Parathyroid adenoma (tissue), 2 donors: ENCODE data around the gene RAB20.

Source experiments
- H2AFZ ChIP-seq: fragments of 300-600 bp; sonication (generic); one replicate; pipeline ENCODE4 v1.7.0; 2017; ENCODE audit warnings: antibody characterized with exemption, mild to moderate bottlenecking
- H3K27ac ChIP-seq: fragments of 300-600 bp; sonication (generic); one replicate; pipeline ENCODE4 v1.7.0; 2017
- H3K27me3 ChIP-seq: fragments of 300-600 bp; sonication (generic); one replicate; pipeline ENCODE4 v1.7.0; 2017; ENCODE audit warnings: low read length; ENCODE audit not compliant: control insufficient read depth, insufficient read depth
- H3K36me3 ChIP-seq: fragments of 300-600 bp; sonication (generic); one replicate; pipeline ENCODE4 v1.7.0; 2017; ENCODE audit warnings: low read length; ENCODE audit not compliant: control insufficient read depth, insufficient read depth
- H3K4me1 ChIP-seq: fragments of 300-600 bp; sonication (generic); one replicate; pipeline ENCODE4 v1.7.0; 2017; ENCODE audit warnings: control low read depth
- H3K4me2 ChIP-seq: fragments of 300-600 bp; sonication (generic); one replicate; pipeline ENCODE4 v1.7.0; 2017; ENCODE audit warnings: low read length
- H3K4me3 ChIP-seq: fragments of 300-600 bp; sonication (generic); one replicate; pipeline ENCODE4 v1.7.0; 2017; ENCODE audit warnings: low read depth, low read length
- H3K79me2 ChIP-seq: fragments of 300-600 bp; sonication (generic); one replicate; pipeline ENCODE4 v1.7.0; 2017; ENCODE audit warnings: control low read depth
- H3K9ac ChIP-seq: fragments of 300-600 bp; sonication (generic); one replicate; pipeline ENCODE4 v1.7.0; 2017; ENCODE audit warnings: mild to moderate bottlenecking
- H3K9me3 ChIP-seq: fragments of 300-600 bp; sonication (generic); one replicate; pipeline ENCODE4 v1.7.0; 2017; ENCODE audit warnings: low read length; ENCODE audit not compliant: control insufficient read depth
- TF ChIP-seq, protein P1 (sequence below): fragments of 300-600 bp; sonication (generic); IDR thresholded peaks from one replicate; pipeline ENCODE4 v1.7.0; 2017; ENCODE audit warnings: antibody characterized with exemption, mild to moderate bottlenecking
- donor health status: primary hyperparathyroidism.

The RAB20 gene

DNA sequence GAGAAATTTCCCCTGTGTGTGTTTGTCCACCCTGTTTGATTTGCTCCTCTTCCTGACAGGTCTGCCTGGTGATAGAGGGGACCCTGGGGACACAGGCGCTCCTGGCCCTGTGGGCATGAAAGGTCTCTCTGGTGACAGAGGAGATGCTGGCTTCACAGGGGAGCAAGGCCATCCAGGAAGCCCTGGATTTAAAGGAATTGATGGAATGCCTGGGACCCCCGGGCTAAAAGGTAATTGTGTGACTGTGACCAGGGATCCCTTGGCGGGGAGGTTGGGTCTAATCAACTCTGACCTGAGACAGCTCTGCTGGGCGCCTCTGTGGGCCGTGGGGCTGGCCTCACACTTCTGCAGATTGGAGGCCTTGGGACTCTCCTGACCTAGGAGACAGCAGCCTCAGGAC, 81.4 kb downstream of the RAB20 start:
- Histone ChIP-seq H3K36me3 (no peaks in the 10 kb centered on the region), H3K27me3 (no peaks in the 10 kb centered on the region), H3K9ac (no peak overlapping the region), H3K79me2 (no peaks in the 10 kb centered on the region), H3K9me3 (no peaks in the 10 kb centered on the region), H3K4me2 (no peak overlapping the region), H3K4me1 (no peaks in the 10 kb centered on the region), H2AFZ (no peak overlapping the region), H3K27ac (no peak overlapping the region), H3K4me3 (no peak overlapping the region)
- TF ChIP-seq, protein P1, sequence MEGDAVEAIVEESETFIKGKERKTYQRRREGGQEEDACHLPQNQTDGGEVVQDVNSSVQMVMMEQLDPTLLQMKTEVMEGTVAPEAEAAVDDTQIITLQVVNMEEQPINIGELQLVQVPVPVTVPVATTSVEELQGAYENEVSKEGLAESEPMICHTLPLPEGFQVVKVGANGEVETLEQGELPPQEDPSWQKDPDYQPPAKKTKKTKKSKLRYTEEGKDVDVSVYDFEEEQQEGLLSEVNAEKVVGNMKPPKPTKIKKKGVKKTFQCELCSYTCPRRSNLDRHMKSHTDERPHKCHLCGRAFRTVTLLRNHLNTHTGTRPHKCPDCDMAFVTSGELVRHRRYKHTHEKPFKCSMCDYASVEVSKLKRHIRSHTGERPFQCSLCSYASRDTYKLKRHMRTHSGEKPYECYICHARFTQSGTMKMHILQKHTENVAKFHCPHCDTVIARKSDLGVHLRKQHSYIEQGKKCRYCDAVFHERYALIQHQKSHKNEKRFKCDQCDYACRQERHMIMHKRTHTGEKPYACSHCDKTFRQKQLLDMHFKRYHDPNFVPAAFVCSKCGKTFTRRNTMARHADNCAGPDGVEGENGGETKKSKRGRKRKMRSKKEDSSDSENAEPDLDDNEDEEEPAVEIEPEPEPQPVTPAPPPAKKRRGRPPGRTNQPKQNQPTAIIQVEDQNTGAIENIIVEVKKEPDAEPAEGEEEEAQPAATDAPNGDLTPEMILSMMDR = no peak

GRCh38 chr13:110479648-110480047, 81.9 kb downstream of the RAB20 start:
- no peaks in the 10 kb centered on the region for H3K27me3 ChIP-seq
- no peaks in the 10 kb centered on the region for H3K79me2 ChIP-seq
- H3K36me3 ChIP-seq = no peaks in the 10 kb centered on the region
- H3K4me1 ChIP-seq = no peaks in the 10 kb centered on the region
- TF ChIP-seq, protein P1 = no peak
- H3K9me3 ChIP-seq = no peaks in the 10 kb centered on the region
- H3K27ac ChIP-seq = no peak overlapping the region
- H3K9ac ChIP-seq = no peak overlapping the region
- H2AFZ ChIP-seq = no peak overlapping the region
- no peak overlapping the region for H3K4me2 ChIP-seq
- no peak overlapping the region for H3K4me3 ChIP-seq

- Histone ChIP-seq H3K79me2 (no peaks in the 10 kb centered on the region), H3K4me1 (no peaks in the 10 kb centered on the region), H3K4me2 (no peak overlapping the region), H3K27ac (no peak overlapping the region), H3K9ac (no peak overlapping the region), H3K36me3 (no peaks in the 10 kb centered on the region), H2AFZ (no peak overlapping the region), H3K27me3 (no peaks in the 10 kb centered on the region), H3K9me3 (no peaks in the 10 kb centered on the region), H3K4me3 (no peak overlapping the region)
- TF ChIP-seq, protein P1 = no peak
Observed at GRCh38 chr13:110479215-110479545, 82.3 kb downstream of the RAB20 start.

DNA sequence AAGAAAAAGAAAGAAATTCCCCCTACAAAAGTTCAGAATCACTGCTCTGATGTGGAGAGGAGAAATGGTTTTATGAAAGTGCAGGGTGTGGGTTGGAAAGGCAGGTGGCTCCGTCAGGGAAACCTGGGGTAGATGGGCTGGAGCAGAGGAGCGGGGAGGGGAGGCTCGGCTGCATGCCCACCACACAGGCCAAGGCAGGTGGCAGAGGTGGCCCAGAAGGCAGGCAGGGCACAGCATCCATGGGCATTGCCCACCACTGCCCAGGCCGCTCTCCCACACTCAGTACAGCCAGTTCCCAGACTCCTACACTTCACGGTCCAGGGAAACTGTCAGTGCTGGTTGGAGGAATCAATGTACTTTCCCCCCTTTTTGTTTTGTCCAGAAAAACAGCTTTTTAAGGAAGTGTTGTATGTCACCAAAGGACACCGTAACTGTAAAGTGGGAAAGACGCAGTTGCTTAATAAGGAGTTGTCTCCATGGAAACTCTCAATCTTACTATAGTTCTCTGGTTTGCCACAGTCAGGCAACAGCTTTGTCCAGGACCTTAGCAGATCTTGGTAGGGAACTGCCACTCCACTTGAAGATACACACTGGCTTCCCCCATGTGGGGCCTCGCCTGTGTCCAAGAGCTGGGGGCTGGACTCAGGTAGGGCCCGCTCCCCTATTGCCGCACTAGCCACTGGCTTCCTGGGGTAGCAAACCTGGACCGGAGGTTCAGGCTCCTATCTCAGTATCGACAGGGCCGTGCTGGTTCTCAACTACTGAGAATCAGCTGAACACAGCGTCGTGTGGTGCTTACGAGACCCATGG, 82.9 kb downstream of the RAB20 start:
- Histone ChIP-seq H3K4me2 (no peak overlapping the region), H3K4me3 (no peak overlapping the region), H3K4me1 (no peaks in the 10 kb centered on the region), H3K36me3 (no peaks in the 10 kb centered on the region), H3K27ac (no peak overlapping the region), H3K27me3 (no peaks in the 10 kb centered on the region), H3K9ac (no peak overlapping the region), H2AFZ (no peak overlapping the region), H3K9me3 (no peaks in the 10 kb centered on the region), H3K79me2 (no peaks in the 10 kb centered on the region)
- TF ChIP-seq, protein P1 = no peak

- Histone ChIP-seq H3K79me2 (no peaks in the 10 kb centered on the region), H3K9me3 (no peaks in the 10 kb centered on the region), H3K4me1 (no peaks in the 10 kb centered on the region), H3K27me3 (no peaks in the 10 kb centered on the region), H3K36me3 (no peaks in the 10 kb centered on the region), H3K9ac (no peak overlapping the region), H3K27ac (no peak overlapping the region), H2AFZ (no peak overlapping the region), H3K4me2 (no peak overlapping the region), H3K4me3 (no peak overlapping the region)
- TF ChIP-seq, protein P1 = no peak
Observed at GRCh38 chr13:110477706-110478245, 83.7 kb downstream of the RAB20 start.
